Measurements from ENCODE around the gene HNF1A. TPM values are rescaled to one million over a fixed set of nuclear protein-coding genes. Genes with fewer than 3 reads are reported as not detected.

Gene HNF1A
- not detected in 2 replicates for total RNA-seq
- polyA plus RNA-seq, result not detected in 2 replicates
- polyA plus RNA-seq (2012), result 0.07 TPM in 1 of 2 replicates, not detected in the other
- not detected in 2 replicates for polyA minus RNA-seq (ENCODE audit: low replicate concordance)

- H4K20me1 ChIP-seq (ENCODE audit: control insufficient read depth, extremely low read depth, insufficient read depth, low read length), result no peaks in the 10 kb centered on the region
- H3K4me2 ChIP-seq (ENCODE audit: extremely low read depth, insufficient read depth, low read length), result no peak within 1 kb of the TSS
- no peak for DNase-seq (ENCODE audit: low read depth in 2 of 2)
- H3K27ac ChIP-seq (ENCODE audit: insufficient read depth, low read length), result no peak within 1 kb of the TSS
- no peaks in the 10 kb centered on the region for H3K79me2 ChIP-seq (ENCODE audit: control insufficient read depth, insufficient read depth, low read length)
- no peak within 1 kb of the TSS for H2AFZ ChIP-seq (ENCODE audit: low read length)
- H3K4me1 ChIP-seq (ENCODE audit: control insufficient read depth, extremely low read depth, insufficient read depth, low read length), result no peaks in the 10 kb centered on the region
- H3K4me3 ChIP-seq (replicated peaks in 1 of 4; ENCODE audit: control extremely low read depth in 1 of 4, insufficient read depth in 1 of 4, low read depth in 3 of 4, low read length in 4 of 4), result no peak within 1 kb of the TSS
- no peaks in the 10 kb centered on the region for H3K9me3 ChIP-seq (ENCODE audit: control insufficient read depth, insufficient read depth, low read depth, low read length)
- no peaks in the 10 kb centered on the region for H3K36me3 ChIP-seq (ENCODE audit: control insufficient read depth, insufficient read depth, low read length)
- no peaks in the 10 kb centered on the region for H3K27me3 ChIP-seq (ENCODE audit: control insufficient read depth, insufficient read depth, low read length)
- H3K9ac ChIP-seq (ENCODE audit: insufficient read depth, low read length), result no peak within 1 kb of the TSS
- TF ChIP-seq EZH2 (IDR thresholded peaks at IDR 0.05; ENCODE audit: low read length, missing control alignments), result no peak
- TF ChIP-seq CTCF (conservative IDR thresholded peaks at IDR 0.05 in 1 of 2, IDR thresholded peaks at IDR 0.05 in 1 of 2; ENCODE audit: low read depth in 1 of 2, low read length in 2 of 2), result no peak
These were observed at the start of gene HNF1A for GRCh38 chr12:120978296-120979219. TSS of gene HNF1A (plus strand) at chr12:120978543. CDS start at chr12:120978769, 226 bp downstream.

GRCh38 chr12:120928864-120929652 is 49.3 kb upstream of the HNF1A start:
- H3K9ac ChIP-seq (ENCODE audit: insufficient read depth, low read length), result no peak overlapping the region
- no peak overlapping the region for H3K4me2 ChIP-seq (ENCODE audit: extremely low read depth, insufficient read depth, low read length)
- no peak for DNase-seq (ENCODE audit: low read depth in 2 of 2)
- no peaks in the 10 kb centered on the region for H3K79me2 ChIP-seq (ENCODE audit: control insufficient read depth, insufficient read depth, low read length)
- no peak overlapping the region for H3K27ac ChIP-seq (ENCODE audit: insufficient read depth, low read length)
- no peaks in the 10 kb centered on the region for H3K9me3 ChIP-seq (ENCODE audit: control insufficient read depth, insufficient read depth, low read depth, low read length)
- H4K20me1 ChIP-seq (ENCODE audit: control insufficient read depth, extremely low read depth, insufficient read depth, low read length), result no peaks in the 10 kb centered on the region
- H2AFZ ChIP-seq (ENCODE audit: low read length), result no peak overlapping the region
- H3K27me3 ChIP-seq (ENCODE audit: control insufficient read depth, insufficient read depth, low read length), result no peaks in the 10 kb centered on the region
- no peak overlapping the region for H3K4me3 ChIP-seq (replicated peaks in 1 of 4; ENCODE audit: control extremely low read depth in 1 of 4, insufficient read depth in 1 of 4, low read depth in 3 of 4, low read length in 4 of 4)
- TF ChIP-seq EZH2 (IDR thresholded peaks at IDR 0.05; ENCODE audit: low read length, missing control alignments), result no peak
- no peaks in the 10 kb centered on the region for H3K36me3 ChIP-seq (ENCODE audit: control insufficient read depth, insufficient read depth, low read length)
- no peaks in the 10 kb centered on the region for H3K4me1 ChIP-seq (ENCODE audit: control insufficient read depth, extremely low read depth, insufficient read depth, low read length)

GRCh38 chr12:120930032-120930431 is 48.3 kb upstream of the HNF1A start:
- H3K4me2 ChIP-seq (ENCODE audit: extremely low read depth, insufficient read depth, low read length), result no peak overlapping the region
- TF ChIP-seq CTCF (conservative IDR thresholded peaks at IDR 0.05 in 1 of 2, IDR thresholded peaks at IDR 0.05 in 1 of 2; ENCODE audit: low read depth in 1 of 2, low read length in 2 of 2), result no peak
- no peak for TF ChIP-seq EZH2 (IDR thresholded peaks at IDR 0.05; ENCODE audit: low read length, missing control alignments)

More at GRCh38 chr12:120930032-120930431, 48.3 kb upstream of the HNF1A start:
- Histone ChIP-seq H4K20me1 (ENCODE audit: control insufficient read depth, extremely low read depth, insufficient read depth, low read length) (no peaks in the 10 kb centered on the region), H3K27me3 (ENCODE audit: control insufficient read depth, insufficient read depth, low read length) (no peaks in the 10 kb centered on the region), H3K79me2 (ENCODE audit: control insufficient read depth, insufficient read depth, low read length) (no peaks in the 10 kb centered on the region), H3K27ac (ENCODE audit: insufficient read depth, low read length) (no peak overlapping the region), H3K4me1 (ENCODE audit: control insufficient read depth, extremely low read depth, insufficient read depth, low read length) (no peaks in the 10 kb centered on the region), H3K9me3 (ENCODE audit: control insufficient read depth, insufficient read depth, low read depth, low read length) (no peaks in the 10 kb centered on the region), H2AFZ (ENCODE audit: low read length) (no peak overlapping the region), H3K4me3 (replicated peaks in 1 of 4; ENCODE audit: control extremely low read depth in 1 of 4, insufficient read depth in 1 of 4, low read depth in 3 of 4, low read length in 4 of 4) (no peak overlapping the region), H3K36me3 (ENCODE audit: control insufficient read depth, insufficient read depth, low read length) (no peaks in the 10 kb centered on the region), H3K9ac (ENCODE audit: insufficient read depth, low read length) (no peak overlapping the region)
- DNase-seq (ENCODE audit: low read depth in 2 of 2), result no peak

Measured in fibroblast of lung (primary cell).